T47D (cell line): ENCODE results near the gene ZFYVE16.

Experiments
- DNase-seq, 2 experiments: peaks; one replicate each; pipeline versions ENCODE4 v3.0.0 to v3.0.0-alpha.2; 2011 to 2012; ENCODE audit warnings: low read depth in 1 of 2, low spot score in 1 of 2
- JUND ChIP-seq: IDR thresholded peaks from 2 replicates; pipeline ENCODE4 v1.6.1; 2012; ENCODE audit warnings: low read depth
- in situ Hi-C: cut with HindIII; loops from 2 replicates; pipeline ENCODE4 v1.10.0; 2016; ENCODE audit warnings: low sequenced_read_pairs, low pct_unique_long_range_greater_than_20kb

ZFYVE16 gene

DNA sequence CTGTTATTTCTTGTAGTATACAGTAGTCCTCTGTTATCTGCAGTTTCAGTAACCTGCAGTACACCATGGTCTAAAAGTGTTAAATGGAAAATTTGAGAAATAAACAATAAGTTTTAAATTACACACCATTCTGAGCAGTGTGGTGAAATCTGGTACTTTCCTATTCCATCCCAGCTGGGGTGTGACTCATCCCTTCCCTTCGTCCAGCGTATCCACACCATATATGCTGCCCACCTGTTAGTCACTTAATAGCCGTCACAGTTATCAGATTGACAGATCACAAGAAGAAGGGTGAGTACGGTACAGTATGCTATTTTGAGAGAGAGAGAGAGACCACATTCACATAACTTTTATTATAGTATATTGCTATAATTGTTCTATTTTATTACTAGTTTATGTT is 109.0 kb downstream of the ZFYVE16 start:
- no peak for DNase-seq
- TF ChIP-seq JUND, result no peak
- in situ Hi-C loops, result no loop called here
